ENCODE measurements around the gene ONECUT2. TPM values are rescaled to one million over a fixed set of nuclear protein-coding genes. Genes with fewer than 3 reads are reported as not detected.

Gene ONECUT2
- total and polyA plus RNA-seq, 2 experiments from 2014 or later: 0.82 to 1.7 TPM

- H2AFZ ChIP-seq: no peak overlapping the region
- Mint-ChIP-seq H3K27me3 (ENCODE audit: insufficient read depth, low read depth, poor library complexity) (no peaks in the 10 kb centered on the region), H3K4me1 (peaks cover 10% of the 10 kb centered on the region), H3K36me3 (ENCODE audit: low read depth) (no peaks in the 10 kb centered on the region), H3K27ac (no peak overlapping the region), H3K9me3 (no peaks in the 10 kb centered on the region), H3K4me3 (no peak overlapping the region)
- no peaks in the 10 kb centered on the region for H3F3A ChIP-seq (replicated peaks; ENCODE audit: low read depth)
- no peaks in the 10 kb centered on the region; the same call in 1 of the 2 replicates for H4K20me1 ChIP-seq (replicated peaks; ENCODE audit: insufficient read depth)
- H3K79me2 ChIP-seq (replicated peaks; ENCODE audit: insufficient read depth): no peaks in the 10 kb centered on the region
- no peaks in the 10 kb centered on the region for H3K27me3 ChIP-seq (ENCODE audit: insufficient read depth)
- no peak for TF ChIP-seq EZH2phosphoT487 (IDR thresholded peaks at IDR 0.05; ENCODE audit: unreplicated experiment)
- TF ChIP-seq, protein P1, sequence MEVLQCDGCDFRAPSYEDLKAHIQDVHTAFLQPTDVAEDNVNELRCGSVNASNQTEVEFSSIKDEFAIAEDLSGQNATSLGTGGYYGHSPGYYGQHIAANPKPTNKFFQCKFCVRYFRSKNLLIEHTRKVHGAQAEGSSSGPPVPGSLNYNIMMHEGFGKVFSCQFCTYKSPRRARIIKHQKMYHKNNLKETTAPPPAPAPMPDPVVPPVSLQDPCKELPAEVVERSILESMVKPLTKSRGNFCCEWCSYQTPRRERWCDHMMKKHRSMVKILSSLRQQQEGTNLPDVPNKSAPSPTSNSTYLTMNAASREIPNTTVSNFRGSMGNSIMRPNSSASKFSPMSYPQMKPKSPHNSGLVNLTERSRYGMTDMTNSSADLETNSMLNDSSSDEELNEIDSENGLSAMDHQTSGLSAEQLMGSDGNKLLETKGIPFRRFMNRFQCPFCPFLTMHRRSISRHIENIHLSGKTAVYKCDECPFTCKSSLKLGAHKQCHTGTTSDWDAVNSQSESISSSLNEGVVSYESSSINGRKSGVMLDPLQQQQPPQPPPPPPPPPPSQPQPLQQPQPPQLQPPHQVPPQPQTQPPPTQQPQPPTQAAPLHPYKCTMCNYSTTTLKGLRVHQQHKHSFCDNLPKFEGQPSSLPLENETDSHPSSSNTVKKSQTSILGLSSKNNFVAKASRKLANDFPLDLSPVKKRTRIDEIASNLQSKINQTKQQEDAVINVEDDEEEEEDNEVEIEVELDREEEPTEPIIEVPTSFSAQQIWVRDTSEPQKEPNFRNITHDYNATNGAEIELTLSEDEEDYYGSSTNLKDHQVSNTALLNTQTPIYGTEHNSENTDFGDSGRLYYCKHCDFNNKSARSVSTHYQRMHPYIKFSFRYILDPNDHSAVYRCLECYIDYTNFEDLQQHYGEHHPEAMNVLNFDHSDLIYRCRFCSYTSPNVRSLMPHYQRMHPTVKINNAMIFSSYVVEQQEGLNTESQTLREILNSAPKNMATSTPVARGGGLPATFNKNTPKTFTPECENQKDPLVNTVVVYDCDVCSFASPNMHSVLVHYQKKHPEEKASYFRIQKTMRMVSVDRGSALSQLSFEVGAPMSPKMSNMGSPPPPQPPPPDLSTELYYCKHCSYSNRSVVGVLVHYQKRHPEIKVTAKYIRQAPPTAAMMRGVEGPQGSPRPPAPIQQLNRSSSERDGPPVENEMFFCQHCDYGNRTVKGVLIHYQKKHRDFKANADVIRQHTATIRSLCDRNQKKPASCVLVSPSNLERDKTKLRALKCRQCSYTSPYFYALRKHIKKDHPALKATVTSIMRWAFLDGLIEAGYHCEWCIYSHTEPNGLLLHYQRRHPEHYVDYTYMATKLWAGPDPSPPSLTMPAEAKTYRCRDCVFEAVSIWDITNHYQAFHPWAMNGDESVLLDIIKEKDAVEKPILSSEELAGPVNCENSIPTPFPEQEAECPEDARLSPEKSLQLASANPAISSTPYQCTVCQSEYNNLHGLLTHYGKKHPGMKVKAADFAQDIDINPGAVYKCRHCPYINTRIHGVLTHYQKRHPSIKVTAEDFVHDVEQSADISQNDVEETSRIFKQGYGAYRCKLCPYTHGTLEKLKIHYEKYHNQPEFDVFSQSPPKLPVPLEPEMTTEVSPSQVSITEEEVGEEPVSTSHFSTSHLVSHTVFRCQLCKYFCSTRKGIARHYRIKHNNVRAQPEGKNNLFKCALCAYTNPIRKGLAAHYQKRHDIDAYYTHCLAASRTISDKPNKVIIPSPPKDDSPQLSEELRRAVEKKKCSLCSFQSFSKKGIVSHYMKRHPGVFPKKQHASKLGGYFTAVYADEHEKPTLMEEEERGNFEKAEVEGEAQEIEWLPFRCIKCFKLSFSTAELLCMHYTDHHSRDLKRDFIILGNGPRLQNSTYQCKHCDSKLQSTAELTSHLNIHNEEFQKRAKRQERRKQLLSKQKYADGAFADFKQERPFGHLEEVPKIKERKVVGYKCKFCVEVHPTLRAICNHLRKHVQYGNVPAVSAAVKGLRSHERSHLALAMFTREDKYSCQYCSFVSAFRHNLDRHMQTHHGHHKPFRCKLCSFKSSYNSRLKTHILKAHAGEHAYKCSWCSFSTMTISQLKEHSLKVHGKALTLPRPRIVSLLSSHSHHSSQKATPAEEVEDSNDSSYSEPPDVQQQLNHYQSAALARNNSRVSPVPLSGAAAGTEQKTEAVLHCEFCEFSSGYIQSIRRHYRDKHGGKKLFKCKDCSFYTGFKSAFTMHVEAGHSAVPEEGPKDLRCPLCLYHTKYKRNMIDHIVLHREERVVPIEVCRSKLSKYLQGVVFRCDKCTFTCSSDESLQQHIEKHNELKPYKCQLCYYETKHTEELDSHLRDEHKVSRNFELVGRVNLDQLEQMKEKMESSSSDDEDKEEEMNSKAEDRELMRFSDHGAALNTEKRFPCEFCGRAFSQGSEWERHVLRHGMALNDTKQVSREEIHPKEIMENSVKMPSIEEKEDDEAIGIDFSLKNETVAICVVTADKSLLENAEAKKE (CRISPR knock-in tag; IDR thresholded peaks at IDR 0.05): no peak
- no peak for TF ChIP-seq CTCF (conservative IDR thresholded peaks at IDR 0.05; ENCODE audit: low read depth in 2 of 2)
- TF ChIP-seq REST (IDR thresholded peaks at IDR 0.05; ENCODE audit: unreplicated experiment): no peak
- TF ChIP-seq JUNB (IDR thresholded peaks at IDR 0.05; ENCODE audit: unreplicated experiment): no peak
- TF ChIP-seq, protein P2, sequence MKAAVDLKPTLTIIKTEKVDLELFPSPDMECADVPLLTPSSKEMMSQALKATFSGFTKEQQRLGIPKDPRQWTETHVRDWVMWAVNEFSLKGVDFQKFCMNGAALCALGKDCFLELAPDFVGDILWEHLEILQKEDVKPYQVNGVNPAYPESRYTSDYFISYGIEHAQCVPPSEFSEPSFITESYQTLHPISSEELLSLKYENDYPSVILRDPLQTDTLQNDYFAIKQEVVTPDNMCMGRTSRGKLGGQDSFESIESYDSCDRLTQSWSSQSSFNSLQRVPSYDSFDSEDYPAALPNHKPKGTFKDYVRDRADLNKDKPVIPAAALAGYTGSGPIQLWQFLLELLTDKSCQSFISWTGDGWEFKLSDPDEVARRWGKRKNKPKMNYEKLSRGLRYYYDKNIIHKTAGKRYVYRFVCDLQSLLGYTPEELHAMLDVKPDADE (IDR thresholded peaks at IDR 0.05): no peak
- no peak for TF ChIP-seq POLR2AphosphoS5 (IDR thresholded peaks at IDR 0.05; ENCODE audit: low read depth)
- TF ChIP-seq NANOG (IDR thresholded peaks at IDR 0.05; ENCODE audit: borderline replicate concordance): no peak
- TF ChIP-seq CREB1 (CRISPR knock-in tag; IDR thresholded peaks at IDR 0.05; ENCODE audit: low read depth): no peak
- TF ChIP-seq ZNF331 (CRISPR knock-in tag; IDR thresholded peaks at IDR 0.05; ENCODE audit: low read depth): no peak
- no peak for TF ChIP-seq STAT1 (IDR thresholded peaks at IDR 0.05; ENCODE audit: unreplicated experiment)
- no peak for TF ChIP-seq ZNF114 (CRISPR knock-in tag; IDR thresholded peaks at IDR 0.05)
- no peak for TF ChIP-seq EZH2 (IDR thresholded peaks at IDR 0.05; ENCODE audit: low read depth, unreplicated experiment)
- no peak overlapping the region for H3K27ac ChIP-seq (ENCODE audit: low read depth)
- H3K4me1 ChIP-seq (ENCODE audit: insufficient read depth): no peaks in the 10 kb centered on the region
- no peak overlapping the region for H3K4me2 ChIP-seq
- no peaks in the 10 kb centered on the region for H3K9me2 ChIP-seq (ENCODE audit: insufficient read depth)
- DNase-seq (ENCODE audit: low spot score) (no peak), ATAC-seq (no peak)
- H3K4me3 ChIP-seq: no peak overlapping the region
- no peaks in the 10 kb centered on the region for H3K36me3 ChIP-seq (ENCODE audit: insufficient read depth)
Measured at GRCh38 chr18:57475408-57475807, 40.2 kb downstream of the ONECUT2 start.
